HK-2 (cell line): ENCODE results near the gene STK11.

ENCODE experiments used
- DNase-seq: peaks from one replicate; pipeline ENCODE4 v3.0.0-alpha.2; 2018; ENCODE audit not compliant: unreplicated experiment

Gene STK11

GRCh38 chr19:1261798-1262622 lies 56.4 kb downstream of the STK11 start:
- peak; percentile 73 for DNase-seq

- peak; percentile 50 for DNase-seq
Observed at GRCh38 chr19:1262623-1263123, 57.1 kb downstream of the STK11 start.

DNA sequence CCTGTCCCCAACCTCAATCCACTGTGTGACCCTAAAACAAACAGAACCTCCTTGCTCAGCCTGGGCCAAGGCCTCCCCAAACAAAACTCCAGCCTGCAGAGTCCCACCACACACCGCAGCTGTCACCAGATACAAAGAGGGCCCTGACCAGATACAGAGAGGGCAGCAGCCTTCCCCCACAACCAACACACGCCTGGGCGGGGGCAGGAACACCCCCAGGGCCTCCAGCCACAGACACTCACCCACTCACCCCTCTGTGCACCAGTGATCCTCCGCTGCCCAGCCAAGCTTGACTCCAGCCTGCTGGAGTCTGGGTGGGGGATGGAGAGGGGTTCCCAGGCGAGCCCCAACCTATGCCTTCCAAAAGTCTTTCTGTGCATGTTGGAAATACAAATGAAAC lies 57.6 kb downstream of the STK11 start:
- DNase-seq = peak; percentile 68

GRCh38 chr19:1264801-1265614 lies 59.4 kb downstream of the STK11 start:
- peak; percentile 89 for DNase-seq

GRCh38 chr19:1265615-1266128 lies 60.1 kb downstream of the STK11 start:
- peak; percentile 79 for DNase-seq

GRCh38 chr19:1266129-1266915 lies 60.7 kb downstream of the STK11 start:
- DNase-seq = peak; percentile 88

DNA sequence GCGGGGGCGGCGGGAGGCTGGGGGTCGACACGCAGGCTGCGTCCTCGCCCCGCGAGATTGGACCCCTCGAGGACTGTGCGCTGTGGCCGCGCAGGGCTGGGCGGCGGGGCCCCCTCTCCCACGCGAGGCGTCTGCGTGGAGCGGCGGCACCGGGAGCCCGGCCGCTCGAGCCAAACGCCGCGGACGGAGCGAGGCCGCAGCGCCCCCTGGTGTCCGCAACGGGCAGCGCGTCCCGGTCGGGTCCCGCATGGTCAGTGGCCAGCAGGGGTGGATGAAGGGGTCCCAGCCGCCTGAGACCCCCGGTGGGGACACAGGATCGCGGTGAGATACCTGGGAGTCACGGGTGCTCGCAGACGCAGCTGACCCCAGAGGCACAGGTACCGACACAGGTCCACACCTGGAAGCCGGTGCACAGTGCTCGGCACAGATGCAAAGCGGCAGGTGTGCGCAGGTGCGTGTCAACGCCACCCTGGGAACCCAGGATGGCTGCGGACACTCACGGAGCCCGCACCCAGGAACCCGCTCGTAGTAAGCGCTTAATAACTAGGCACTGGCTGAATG lies 61.4 kb downstream of the STK11 start:
- peak; percentile 83 for DNase-seq

GRCh38 chr19:1267477-1268225 lies 62.1 kb downstream of the STK11 start:
- no peak for DNase-seq

- no peak for DNase-seq
Observed at GRCh38 chr19:1268226-1269064, 62.9 kb downstream of the STK11 start.

GRCh38 chr19:1269065-1269477 lies 63.5 kb downstream of the STK11 start, which contains the start of gene CIRBP:
TSS of gene CIRBP (plus strand) at chr19:1269332. CDS start at chr19:1270934, 1,602 bp downstream.
- DNase-seq = peak; percentile 99

- peak; percentile 84 for DNase-seq
Observed at GRCh38 chr19:1269478-1270212, 64.1 kb downstream of the STK11 start.

DNA sequence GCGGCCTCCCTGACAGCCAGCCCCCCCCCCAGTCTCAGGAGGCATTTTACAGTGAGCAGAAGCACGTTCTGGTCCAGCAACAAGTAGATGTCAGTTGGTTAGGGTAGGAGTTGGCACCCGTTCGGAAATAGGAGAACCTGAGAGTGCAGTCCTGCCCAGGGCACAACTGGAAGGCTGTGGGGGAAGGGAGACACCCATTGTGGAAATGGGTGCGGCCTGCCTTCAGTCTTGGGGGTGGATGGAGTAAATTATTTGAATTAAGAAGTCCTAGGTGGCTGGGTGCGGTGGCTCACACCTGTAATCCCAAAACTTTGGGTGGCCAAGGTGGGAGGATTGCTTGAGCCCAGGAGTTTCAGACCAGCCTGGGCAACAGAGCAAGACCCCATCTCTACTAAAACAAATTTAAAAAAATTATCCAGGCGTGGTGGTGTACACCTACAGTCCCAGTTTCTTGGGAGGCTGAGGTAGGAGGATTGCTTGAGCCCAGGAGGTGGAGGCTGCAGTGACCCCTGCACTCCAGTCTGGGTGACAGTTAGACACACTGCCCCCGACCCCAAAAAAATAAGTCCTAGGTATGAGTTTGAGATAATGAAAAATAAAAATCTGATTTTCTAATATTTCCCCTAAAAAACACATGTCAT lies 64.8 kb downstream of the STK11 start:
- DNase-seq = no peak

DNA sequence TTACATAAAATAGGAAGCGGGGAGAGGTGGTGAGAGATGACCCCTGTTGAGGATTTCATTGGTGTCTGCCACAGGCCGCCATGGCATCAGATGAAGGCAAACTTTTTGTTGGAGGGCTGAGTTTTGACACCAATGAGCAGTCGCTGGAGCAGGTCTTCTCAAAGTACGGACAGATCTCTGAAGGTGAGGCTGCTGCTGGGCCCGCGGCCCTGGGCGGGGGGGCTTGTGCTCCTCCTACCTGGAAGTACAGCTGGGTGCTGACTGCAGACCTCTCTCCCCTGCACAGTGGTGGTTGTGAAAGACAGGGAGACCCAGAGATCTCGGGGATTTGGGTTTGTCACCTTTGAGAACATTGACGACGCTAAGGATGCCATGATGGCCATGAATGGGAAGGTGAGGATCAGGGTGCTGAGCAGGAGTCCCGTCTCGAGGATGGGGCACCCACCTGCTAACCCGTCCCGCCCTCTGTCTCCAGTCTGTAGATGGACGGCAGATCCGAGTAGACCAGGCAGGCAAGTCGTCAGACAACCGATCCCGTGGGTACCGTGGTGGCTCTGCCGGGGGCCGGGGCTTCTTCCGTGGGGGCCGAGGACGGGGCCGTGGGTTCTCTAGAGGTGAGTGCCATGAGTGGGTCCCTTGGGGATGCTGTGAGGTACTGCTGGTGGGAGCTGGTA lies 65.4 kb downstream of the STK11 start:
- no peak for DNase-seq

- DNase-seq = no peak
Observed at GRCh38 chr19:1271528-1272422, 66.2 kb downstream of the STK11 start.

GRCh38 chr19:1272423-1273262 lies 67.1 kb downstream of the STK11 start:
- DNase-seq = no peak
